SU-DHL-6 (cell line): ENCODE results near the gene KRTCAP2.
"Not testable (repeated sequence)": the region's sequence is repeated elsewhere in the genome, so short reads cannot be mapped to it uniquely, and the experiment has no call there.

Experiments
- H2AFZ ChIP-seq: fragments of 200-600 bp; sonication (generic); 2 replicates; pipeline ENCODE4 v1.6.1; 2014; ENCODE audit warnings: low read depth, mild to moderate bottlenecking, moderate library complexity, mixed read lengths, antibody characterized with exemption, low read length; ENCODE audit not compliant: severe bottlenecking
- H3F3A ChIP-seq: fragments of 200-600 bp; shearing (Covaris generic); 2 replicates; pipeline ENCODE4 v1.6.0; 2016; ENCODE audit warnings: antibody characterized with exemption, mild to moderate bottlenecking; ENCODE audit not compliant: insufficient read depth
- H3K27ac ChIP-seq: fragments of 200-600 bp; sonication (generic); 2 replicates; pipeline ENCODE4 v1.5.1; 2016; ENCODE audit warnings: low read depth, mild to moderate bottlenecking, low read length, moderate library complexity, mixed read lengths
- H3K27me3 ChIP-seq: fragments of 200-600 bp; sonication (generic), shearing (Covaris generic); 2 replicates; pipeline ENCODE4 v1.6.0; 2014; ENCODE audit warnings: mild to moderate bottlenecking, low read length
- H3K36me3 ChIP-seq: fragments of 200-600 bp; sonication (generic); 2 replicates; pipeline ENCODE4 v1.6.1; 2014; ENCODE audit warnings: mild to moderate bottlenecking, low read length, mixed read lengths
- H3K4me2 ChIP-seq: fragments of 300-600, 200-600 bp; shearing (Covaris generic), sonication (generic); 2 replicates; pipeline ENCODE4 v1.6.0; 2014; ENCODE audit warnings: low read length, low read depth, mild to moderate bottlenecking; ENCODE audit not compliant: poor library complexity, severe bottlenecking
- H3K4me3 ChIP-seq: fragments of 200-600 bp; sonication (generic); 2 replicates; pipeline ENCODE4 v1.5.1; 2014; ENCODE audit warnings: antibody characterized with exemption, low read length, mild to moderate bottlenecking, mixed read lengths; ENCODE audit not compliant: insufficient read depth, poor library complexity, severe bottlenecking
- H3K79me2 ChIP-seq: fragments of 200-600 bp; sonication (generic); 2 replicates; pipeline ENCODE4 v1.6.1; 2014; ENCODE audit warnings: mild to moderate bottlenecking, low read length, moderate library complexity; ENCODE audit not compliant: insufficient read depth
- H3K9ac ChIP-seq: fragments of 200-600 bp; sonication (generic); 2 replicates; pipeline ENCODE4 v1.7.0; 2014; ENCODE audit warnings: mild to moderate bottlenecking, low read length
- H3K9me2 ChIP-seq: fragments of 200-600 bp; sonication (generic); replicated peaks from 2 replicates; pipeline ENCODE4 v1.6.1; 2014; ENCODE audit warnings: low read length; ENCODE audit not compliant: insufficient read depth
- H3K9me3 ChIP-seq: fragments of 200-600 bp; sonication (generic); 2 replicates; pipeline ENCODE4 v1.6.1; 2014; ENCODE audit warnings: low read length, mixed read lengths; ENCODE audit not compliant: insufficient read depth
- H4K20me1 ChIP-seq: fragments of 200-600 bp; sonication (generic); 2 replicates; pipeline ENCODE4 v1.6.1; 2014; ENCODE audit warnings: low read depth, mild to moderate bottlenecking, antibody characterized with exemption, low read length, moderate library complexity, mixed read lengths
- EZH2phosphoT487 ChIP-seq: fragments of 200-600 bp; sonication (generic), shearing (Covaris generic); conservative IDR thresholded peaks from 2 replicates; pipeline ENCODE4 v1.6.1; 2018; ENCODE audit warnings: mild to moderate bottlenecking, antibody characterized with exemption, low read length, moderate library complexity, mixed read lengths
- TF ChIP-seq, protein P1 (sequence below): fragments of 200-600 bp; sonication (generic); IDR thresholded peaks from one replicate; pipeline ENCODE4 v1.5.1; 2017; ENCODE audit warnings: antibody characterized with exemption, mild to moderate bottlenecking, low read length, moderate library complexity; ENCODE audit not compliant: insufficient read depth, poor library complexity, severe bottlenecking

KRTCAP2 gene

DNA sequence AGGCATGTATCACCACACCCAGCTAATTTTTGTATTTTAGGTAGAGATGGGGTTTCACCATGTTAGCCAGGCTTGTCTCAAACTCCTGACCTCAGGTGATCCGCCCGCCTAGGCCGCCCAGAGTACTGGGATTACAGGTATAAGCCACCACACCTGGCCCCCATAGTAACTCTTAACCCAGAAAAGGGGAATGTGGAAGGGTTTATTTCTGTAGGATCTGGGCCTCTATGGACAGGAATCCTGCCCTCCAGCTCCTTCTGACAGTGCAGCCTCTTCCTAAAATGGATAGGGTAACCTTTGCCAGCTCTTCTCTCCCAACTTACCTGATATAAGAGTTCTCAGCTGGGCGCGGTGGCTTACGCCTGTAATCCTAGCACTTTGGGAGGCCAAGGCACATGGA lies 10.5 kb downstream of the KRTCAP2 start:
- not testable (repeated sequence) for H3K79me2 ChIP-seq, H3K27ac ChIP-seq, H3K9me2 ChIP-seq, H3K27me3 ChIP-seq, H3K4me2 ChIP-seq, H4K20me1 ChIP-seq, H3K4me3 ChIP-seq, H2AFZ ChIP-seq, H3K36me3 ChIP-seq, H3K9ac ChIP-seq, H3F3A ChIP-seq, H3K9me3 ChIP-seq

DNA sequence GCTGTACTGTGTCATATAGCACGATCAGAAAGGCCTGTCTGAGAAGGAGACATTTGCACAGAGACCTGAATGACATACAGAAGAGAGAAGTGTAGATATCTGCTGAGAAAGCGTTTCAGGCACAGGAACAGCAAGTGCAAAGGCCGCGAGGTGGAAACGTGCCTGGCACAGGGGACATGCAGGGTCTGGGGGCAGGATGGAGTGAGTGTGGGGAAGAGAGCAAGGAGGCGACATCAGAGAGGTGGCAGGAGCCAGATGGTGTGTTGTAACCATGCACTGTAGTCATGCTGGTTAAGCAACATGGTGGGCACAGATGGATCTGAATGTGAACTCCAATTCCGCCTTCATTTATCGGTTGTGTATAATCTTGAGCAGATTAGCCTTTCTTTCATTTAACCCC lies 13.0 kb downstream of the KRTCAP2 start:
- H3K4me3 ChIP-seq, result no peak overlapping the region
- H2AFZ ChIP-seq, result no peak overlapping the region
- H3K9me2 ChIP-seq, result no peaks in the 10 kb centered on the region
- no peak overlapping the region for H3K9ac ChIP-seq
- TF ChIP-seq, protein P1, sequence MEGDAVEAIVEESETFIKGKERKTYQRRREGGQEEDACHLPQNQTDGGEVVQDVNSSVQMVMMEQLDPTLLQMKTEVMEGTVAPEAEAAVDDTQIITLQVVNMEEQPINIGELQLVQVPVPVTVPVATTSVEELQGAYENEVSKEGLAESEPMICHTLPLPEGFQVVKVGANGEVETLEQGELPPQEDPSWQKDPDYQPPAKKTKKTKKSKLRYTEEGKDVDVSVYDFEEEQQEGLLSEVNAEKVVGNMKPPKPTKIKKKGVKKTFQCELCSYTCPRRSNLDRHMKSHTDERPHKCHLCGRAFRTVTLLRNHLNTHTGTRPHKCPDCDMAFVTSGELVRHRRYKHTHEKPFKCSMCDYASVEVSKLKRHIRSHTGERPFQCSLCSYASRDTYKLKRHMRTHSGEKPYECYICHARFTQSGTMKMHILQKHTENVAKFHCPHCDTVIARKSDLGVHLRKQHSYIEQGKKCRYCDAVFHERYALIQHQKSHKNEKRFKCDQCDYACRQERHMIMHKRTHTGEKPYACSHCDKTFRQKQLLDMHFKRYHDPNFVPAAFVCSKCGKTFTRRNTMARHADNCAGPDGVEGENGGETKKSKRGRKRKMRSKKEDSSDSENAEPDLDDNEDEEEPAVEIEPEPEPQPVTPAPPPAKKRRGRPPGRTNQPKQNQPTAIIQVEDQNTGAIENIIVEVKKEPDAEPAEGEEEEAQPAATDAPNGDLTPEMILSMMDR, result no peak
- no peak for TF ChIP-seq EZH2phosphoT487
- H3K27me3 ChIP-seq, result no peaks in the 10 kb centered on the region
- no peaks in the 10 kb centered on the region for H4K20me1 ChIP-seq
- no peaks in the 10 kb centered on the region for H3K9me3 ChIP-seq
- no peaks in the 10 kb centered on the region for H3K36me3 ChIP-seq
- H3K79me2 ChIP-seq, result no peaks in the 10 kb centered on the region
- no peak overlapping the region for H3K4me2 ChIP-seq
- H3F3A ChIP-seq, result no peaks in the 10 kb centered on the region
- no peak overlapping the region for H3K27ac ChIP-seq

DNA sequence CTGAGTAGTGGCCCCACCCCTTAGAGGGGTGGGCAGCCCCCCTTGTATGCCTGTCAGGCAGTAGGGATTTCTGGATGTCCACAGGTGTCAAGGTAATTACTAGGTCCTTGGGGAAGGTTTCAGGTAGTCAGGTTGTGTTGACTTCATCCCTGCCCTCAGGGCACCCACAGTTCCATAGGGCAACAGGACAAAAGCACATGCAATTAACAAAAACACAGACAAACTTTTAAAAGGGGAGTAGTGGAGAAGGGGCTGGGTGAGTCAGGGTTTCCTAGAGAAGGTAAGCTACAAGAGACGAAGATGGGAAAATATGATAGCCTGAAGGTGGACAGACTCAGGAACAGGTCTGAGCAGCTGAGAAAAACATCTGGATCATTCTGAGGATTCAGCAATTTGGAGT lies 14.1 kb downstream of the KRTCAP2 start:
- no peaks in the 10 kb centered on the region for H3K9me3 ChIP-seq

DNA sequence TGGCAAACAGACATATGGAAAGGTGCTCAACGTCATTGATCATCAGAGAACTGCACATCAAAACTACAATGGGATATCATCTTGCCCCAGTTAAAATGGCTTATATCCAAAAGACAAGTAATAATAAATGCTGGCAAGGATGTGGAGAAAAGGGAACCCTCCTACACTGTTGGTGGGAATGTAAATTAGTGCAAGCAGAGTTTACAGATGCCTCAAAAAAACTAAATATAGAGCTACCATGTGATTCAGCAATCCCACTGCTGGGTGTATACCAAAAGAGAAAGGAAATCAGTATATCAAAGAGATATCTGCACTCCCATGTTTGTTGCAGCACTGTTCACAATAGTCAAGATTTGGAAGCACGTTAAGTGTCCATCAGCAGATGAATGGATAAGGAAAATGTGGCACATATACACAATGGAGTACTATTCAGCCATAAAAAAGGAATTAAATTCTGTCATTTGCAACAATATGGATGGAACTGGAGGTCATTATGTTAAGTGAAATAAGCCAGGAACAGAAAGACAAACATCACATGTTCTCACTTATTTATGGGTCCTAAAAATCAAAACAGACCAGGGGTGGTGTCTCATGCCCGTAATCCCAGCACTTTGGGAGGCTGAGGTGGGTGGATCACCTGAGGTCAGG lies 17.0 kb downstream of the KRTCAP2 start:
- H3K27me3 ChIP-seq, H3K4me3 ChIP-seq, H3K27ac ChIP-seq, H3K36me3 ChIP-seq, H3K4me2 ChIP-seq, H4K20me1 ChIP-seq, H2AFZ ChIP-seq, H3K9me3 ChIP-seq, H3K9ac ChIP-seq, H3K79me2 ChIP-seq, H3F3A ChIP-seq, H3K9me2 ChIP-seq: not testable (repeated sequence)

More for the DNA sequence above, 14.1 kb downstream of the KRTCAP2 start:
- no peak overlapping the region for H3K27ac ChIP-seq
- H3K9me2 ChIP-seq, result no peaks in the 10 kb centered on the region
- H2AFZ ChIP-seq, result no peak overlapping the region
- H3K4me3 ChIP-seq, result no peak overlapping the region
- no peaks in the 10 kb centered on the region for H3F3A ChIP-seq
- no peaks in the 10 kb centered on the region for H4K20me1 ChIP-seq
- no peak overlapping the region for H3K9ac ChIP-seq
- H3K36me3 ChIP-seq, result no peaks in the 10 kb centered on the region
- no peaks in the 10 kb centered on the region for H3K79me2 ChIP-seq
- no peaks in the 10 kb centered on the region for H3K27me3 ChIP-seq
- no peak for TF ChIP-seq EZH2phosphoT487
- TF ChIP-seq, protein P1, result no peak
- H3K4me2 ChIP-seq, result no peak overlapping the region
